SK-N-SH (cell line): ENCODE measurements around the gene PLA2G7.

Experiments used
- CTCF ChIP-seq: fragments of 200-600 bp; sonication (generic); IDR thresholded peaks from 2 replicates; pipeline ENCODE4 v1.6.1; 2017; ENCODE audit warnings: antibody characterized with exemption, mild to moderate bottlenecking, moderate library complexity
- EZH2phosphoT487 ChIP-seq: fragments of 200-600 bp; sonication (generic); IDR thresholded peaks from 2 replicates; pipeline ENCODE4 v1.6.1; 2017; ENCODE audit warnings: low read depth, mixed run types, mild to moderate bottlenecking, antibody characterized with exemption, moderate library complexity, borderline replicate concordance
- POLR2AphosphoS5 ChIP-seq: IDR thresholded peaks from 2 replicates; pipeline ENCODE4 v1.6.1; 2012; ENCODE audit warnings: low read depth, low read length
- SIN3A ChIP-seq: IDR thresholded peaks from 2 replicates; pipeline ENCODE4 v1.6.1; 2012; ENCODE audit warnings: low read depth, mild to moderate bottlenecking, low read length, moderate library complexity, borderline replicate concordance
- TAF1 ChIP-seq: IDR thresholded peaks from 2 replicates; pipeline ENCODE4 v1.6.1; 2012; ENCODE audit warnings: low read depth, mild to moderate bottlenecking, low read length, moderate library complexity, borderline replicate concordance
- YY1 ChIP-seq: IDR thresholded peaks from 2 replicates; pipeline ENCODE4 v1.4.0; 2012; ENCODE audit warnings: low read depth, mild to moderate bottlenecking

- TF ChIP-seq EZH2phosphoT487 (no peak), POLR2AphosphoS5 (no peak), CTCF (no peak), SIN3A (no peak), YY1 (no peak), TAF1 (no peak)
Observed at GRCh38 chr6:46734867-46735719, at the start of gene PLA2G7.
